Sigmoid colon (tissue), 7 donors: ENCODE data around the gene VPS8. TPM values are rescaled to one million over a fixed set of nuclear protein-coding genes. Genes with fewer than 3 reads are reported as not detected.

Experiments
- DNase-seq: peaks from one replicate; pipeline ENCODE4 v3.0.0-alpha.2; 2019
- H3K27ac ChIP-seq, 4 donors: fragments of 200-600 bp; sonication (generic); one replicate each; pipeline ENCODE4 v1.5.1; 2016 to 2019; ENCODE audit warnings: mild to moderate bottlenecking in 1 of 4
- H3K27me3 ChIP-seq, 3 donors: fragments of 200-600 bp; sonication (generic); one replicate each; pipeline ENCODE4 v1.5.1; 2019; ENCODE audit warnings: mild to moderate bottlenecking in 1 of 3
- H3K36me3 ChIP-seq, 4 donors: fragments of 200-600 bp; sonication (generic); one replicate each; pipeline ENCODE4 v1.5.1; 2016 to 2019
- H3K4me1 ChIP-seq, 4 donors: fragments of 200-600 bp; sonication (generic); one replicate each; pipeline ENCODE4 v1.5.1; 2017 to 2019
- H3K4me3 ChIP-seq, 4 donors: fragments of 200-600 bp; sonication (generic); one replicate each; pipeline ENCODE4 v1.5.1; 2017 to 2019; ENCODE audit warnings: mild to moderate bottlenecking in 2 of 4, moderate library complexity in 1 of 4
- H3K9me3 ChIP-seq, 4 donors: fragments of 200-600 bp in 3 of 4; sonication (generic) in 3 of 4; one replicate each; pipeline versions ENCODE4 v1.5.1 to v1.6.1; 2013 to 2019
- CTCF ChIP-seq, 4 experiments: fragments of 450-650 bp in 3 of 4; fragments of 200-600 bp in 1 of 4; IDR thresholded peaks; one replicate each; pipeline ENCODE4 v1.5.1; 2016 to 2019; ENCODE audit warnings: antibody characterized with exemption in 4 of 4, mild to moderate bottlenecking in 3 of 4, moderate library complexity in 2 of 4
- EP300 ChIP-seq, 4 donors: sonication (generic); formaldehyde crosslinking; IDR thresholded peaks; one replicate each; pipeline ENCODE4 v1.6.1; 2017; ENCODE audit warnings: antibody characterized with exemption in 4 of 4
- POLR2A ChIP-seq, 2 donors: fragments of 450-650 bp; IDR thresholded peaks; one replicate each; pipeline ENCODE4 v1.6.1; 2016; ENCODE audit warnings: antibody characterized with exemption in 2 of 2, mild to moderate bottlenecking in 2 of 2, moderate library complexity in 2 of 2
- POLR2AphosphoS5 ChIP-seq, 4 donors: sonication (generic); formaldehyde crosslinking; IDR thresholded peaks; one replicate each; pipeline ENCODE4 v1.6.1; 2017; ENCODE audit warnings: antibody characterized with exemption in 4 of 4
- WGBS, 2 donors: extraction: QIAGEN DNeasy Blood & Tissue Kit; methylation state at CpG; one replicate each; pipeline ENCODE4 v1.1.7; 2013; 5-methylcytosine and 5-hydroxymethylcytosine counted together
- intact Hi-C: fragments of 100-400 bp; cut with DNase I; formaldehyde crosslinking; loops from one replicate; pipeline ENCODE4 v1.15.1; 2023
- polyA plus RNA-seq, 3 donors: library from polyadenylated mRNA; stranded (reverse); fragments of 200-250 nt; gene quantifications; one replicate each; pipeline ENCODE4 v1.2.3, GENCODE V29; 2013
- total RNA-seq, 4 donors: library from RNA; depleted of rRNA; stranded (reverse); fragments of >200 nt; gene quantifications; one replicate each; pipeline ENCODE4 v1.1.0, GENCODE V29; 2016
- donor health status: healthy with polysubstance abuse.
- donor health status: Bipolar disorder and iron deficiency.
- donor health status: healthy.

The VPS8 gene
- total and polyA plus RNA-seq, 7 donors, result 12.0 to 64.5 (median 34.6) TPM

DNA sequence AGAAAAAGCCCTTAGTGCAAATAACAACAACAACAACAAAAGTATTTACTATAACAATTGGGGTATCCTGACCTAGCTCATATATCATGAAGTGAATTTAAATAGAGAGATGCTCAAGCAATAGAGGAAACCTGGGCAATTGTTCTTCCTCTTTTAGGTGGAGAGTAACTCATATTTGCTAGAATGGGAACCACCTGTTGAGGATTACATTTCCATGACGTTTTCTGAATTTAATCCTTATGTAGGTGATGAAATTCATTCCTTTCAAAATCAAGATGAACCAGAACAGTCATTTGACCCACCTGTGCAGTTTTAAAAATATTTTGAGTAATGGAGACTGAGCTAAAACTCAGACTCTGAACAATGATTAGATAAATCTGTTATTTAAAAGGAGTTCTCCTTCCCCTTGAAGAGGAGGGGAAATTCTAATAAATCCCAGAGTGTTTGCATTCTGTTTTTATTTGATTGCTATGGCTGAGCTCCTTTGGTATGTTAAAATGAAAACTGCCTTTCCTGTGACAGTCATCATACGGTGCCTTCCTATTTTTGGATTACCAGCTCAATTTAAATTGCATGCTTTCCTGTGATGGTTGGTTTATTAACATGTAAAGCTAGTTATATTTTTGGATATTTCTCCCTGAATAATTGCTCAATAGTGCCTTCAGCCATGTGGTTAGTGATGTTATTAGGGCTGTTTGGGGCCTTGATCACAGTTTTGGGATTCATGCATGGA is 24.3 kb downstream of the VPS8 start:
- H3K27me3 ChIP-seq, result no peaks in the 10 kb centered on the region
- no peak for DNase-seq
- no peak overlapping the region for H3K27ac ChIP-seq
- no peak overlapping the region for H3K4me3 ChIP-seq
- no peaks in the 10 kb centered on the region for H3K4me1 ChIP-seq
- no peaks in the 10 kb centered on the region for H3K9me3 ChIP-seq
- intact Hi-C loops, result no loop called here
- TF ChIP-seq POLR2AphosphoS5 (IDR thresholded peaks at IDR 0.05) (no peak), CTCF (IDR thresholded peaks at IDR 0.05) (no peak), POLR2A (IDR thresholded peaks at IDR 0.05) (no peak), EP300 (IDR thresholded peaks at IDR 0.05) (no peak)
- H3K36me3 ChIP-seq, result peaks cover 3 to 40% (median 7%) of the 10 kb centered on the region in 4 donors
- 68 to 79% methylated on average over 2 of the region's 2 CpGs for WGBS, 2 donors

DNA sequence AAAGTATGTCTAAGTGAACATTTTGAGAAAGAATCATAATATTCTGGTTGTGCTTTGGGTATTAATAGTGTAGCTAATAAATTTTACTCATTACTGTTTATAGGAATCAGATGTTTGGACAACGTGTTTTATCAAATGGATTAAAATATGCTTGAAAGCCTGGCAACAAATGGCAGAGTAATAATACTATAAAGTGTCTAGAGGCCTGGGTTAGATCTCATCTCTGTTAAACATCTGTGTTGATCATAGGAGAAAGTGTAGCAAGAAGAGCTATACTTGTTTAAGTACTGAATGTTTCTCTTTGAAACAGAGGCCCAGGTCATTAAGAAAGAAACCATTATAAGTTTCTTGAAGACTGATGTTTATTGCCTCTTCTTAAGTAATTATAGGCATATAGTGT is 30.5 kb downstream of the VPS8 start:
- H3K4me1 ChIP-seq, result peaks cover 0 to 18% (median 8%) of the 10 kb centered on the region in 4 donors
- H3K27me3 ChIP-seq, result no peaks in the 10 kb centered on the region
- no peaks in the 10 kb centered on the region for H3K9me3 ChIP-seq
- TF ChIP-seq EP300 (IDR thresholded peaks at IDR 0.05), result no peak
- TF ChIP-seq POLR2AphosphoS5 (IDR thresholded peaks at IDR 0.05), result peak; percentile 22 to 60 (median 34)
- DNase-seq, result no peak
- peaks cover 0 to under 1% (median 0%) of the 10 kb centered on the region in 4 donors for H3K36me3 ChIP-seq
- intact Hi-C loops, result no loop called here
- H3K4me3 ChIP-seq, result no peak overlapping the region
- peak overlapping the region in 2 of 4 donors; percentile 30 to 41 for H3K27ac ChIP-seq
- 80 to 89% methylated on average over 1 of the region's 1 CpG for WGBS, 2 donors

DNA sequence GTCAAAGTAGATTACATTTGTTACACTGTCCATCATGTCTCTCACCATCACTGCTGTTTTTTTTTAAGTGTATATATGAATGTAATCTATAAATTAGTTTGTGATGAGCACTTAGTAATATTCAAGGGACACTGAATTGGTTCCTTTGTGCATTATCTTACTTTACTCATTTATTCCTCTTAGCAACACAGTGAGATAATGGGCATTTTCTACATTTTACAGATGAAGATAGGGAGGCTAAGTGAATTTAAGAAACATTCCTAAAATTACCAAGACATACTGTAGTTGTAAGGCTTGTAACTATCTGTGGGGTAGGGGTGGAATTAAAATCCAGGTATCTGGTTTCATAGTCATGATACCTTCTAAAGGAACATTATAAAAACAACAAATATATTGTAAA is 33.9 kb downstream of the VPS8 start:
- no peaks in the 10 kb centered on the region for H3K9me3 ChIP-seq
- no peak overlapping the region for H3K4me3 ChIP-seq
- intact Hi-C loops, result no loop called here
- no peak for DNase-seq
- TF ChIP-seq CTCF (IDR thresholded peaks at IDR 0.05), result no peak
- no peak for TF ChIP-seq POLR2A (IDR thresholded peaks at IDR 0.05)
- no peak for TF ChIP-seq EP300 (IDR thresholded peaks at IDR 0.05)
- TF ChIP-seq POLR2AphosphoS5 (IDR thresholded peaks at IDR 0.05), result no peak
- H3K4me1 ChIP-seq, result peaks cover 0 to 18% (median 8%) of the 10 kb centered on the region in 4 donors
- peaks cover 0 to 14% (median 7%) of the 10 kb centered on the region in 4 donors for H3K36me3 ChIP-seq
- H3K27ac ChIP-seq, result no peak overlapping the region
- no peaks in the 10 kb centered on the region for H3K27me3 ChIP-seq

DNA sequence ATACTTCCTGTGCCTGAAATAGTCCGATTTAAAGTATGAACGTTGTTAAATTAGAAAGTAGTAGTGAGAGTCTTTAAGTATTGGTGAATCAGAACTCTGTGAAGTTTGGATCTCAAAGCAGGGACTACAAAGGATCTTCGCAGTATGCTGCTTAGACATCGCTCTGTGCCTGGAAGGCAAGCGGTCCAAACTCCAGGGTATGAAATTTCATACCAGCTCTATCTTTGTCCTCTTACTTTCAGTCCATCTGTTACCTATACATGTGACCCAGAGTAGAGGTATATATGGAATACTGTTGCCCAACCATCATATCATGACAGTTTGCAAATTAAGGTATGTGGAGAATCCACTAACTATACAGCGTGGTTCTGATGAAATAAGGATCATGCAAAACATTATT is 34.5 kb downstream of the VPS8 start:
- intact Hi-C loops, result no loop called here
- H3K27me3 ChIP-seq, result no peaks in the 10 kb centered on the region
- no peak overlapping the region for H3K27ac ChIP-seq
- H3K4me1 ChIP-seq, result peaks cover 0 to 18% (median 8%) of the 10 kb centered on the region in 4 donors
- peaks cover 0 to 21% (median 11%) of the 10 kb centered on the region in 4 donors for H3K36me3 ChIP-seq
- DNase-seq, result no peak
- H3K9me3 ChIP-seq, result no peaks in the 10 kb centered on the region
- TF ChIP-seq POLR2AphosphoS5 (IDR thresholded peaks at IDR 0.05), result no peak
- TF ChIP-seq CTCF (IDR thresholded peaks at IDR 0.05), result no peak
- no peak for TF ChIP-seq EP300 (IDR thresholded peaks at IDR 0.05)
- no peak for TF ChIP-seq POLR2A (IDR thresholded peaks at IDR 0.05)
- 89 to 93% methylated on average over 6 of the region's 6 CpGs for WGBS, 2 donors
- no peak overlapping the region for H3K4me3 ChIP-seq

- intact Hi-C loops, result no loop called here
Measured at GRCh38 chr3:184848934-184849333, 37.0 kb downstream of the VPS8 start.

More at GRCh38 chr3:184848934-184849333, 37.0 kb downstream of the VPS8 start:
- H3K36me3 ChIP-seq, result peaks cover 0 to 44% (median 17%) of the 10 kb centered on the region in 4 donors
- WGBS, 2 donors, result 90 to 93% methylated on average over 4 of the region's 4 CpGs
- H3K27me3 ChIP-seq, result no peaks in the 10 kb centered on the region
- no peak overlapping the region for H3K27ac ChIP-seq
- H3K4me3 ChIP-seq, result no peak overlapping the region
- H3K4me1 ChIP-seq, result peaks cover 0 to 3% (median 0%) of the 10 kb centered on the region in 4 donors
- DNase-seq, result no peak
- H3K9me3 ChIP-seq, result no peaks in the 10 kb centered on the region
- TF ChIP-seq CTCF (IDR thresholded peaks at IDR 0.05) (no peak), EP300 (IDR thresholded peaks at IDR 0.05) (no peak), POLR2A (IDR thresholded peaks at IDR 0.05) (no peak), POLR2AphosphoS5 (IDR thresholded peaks at IDR 0.05) (no peak)
